ENCODE data around the gene SLCO3A1.

Gene SLCO3A1

DNA sequence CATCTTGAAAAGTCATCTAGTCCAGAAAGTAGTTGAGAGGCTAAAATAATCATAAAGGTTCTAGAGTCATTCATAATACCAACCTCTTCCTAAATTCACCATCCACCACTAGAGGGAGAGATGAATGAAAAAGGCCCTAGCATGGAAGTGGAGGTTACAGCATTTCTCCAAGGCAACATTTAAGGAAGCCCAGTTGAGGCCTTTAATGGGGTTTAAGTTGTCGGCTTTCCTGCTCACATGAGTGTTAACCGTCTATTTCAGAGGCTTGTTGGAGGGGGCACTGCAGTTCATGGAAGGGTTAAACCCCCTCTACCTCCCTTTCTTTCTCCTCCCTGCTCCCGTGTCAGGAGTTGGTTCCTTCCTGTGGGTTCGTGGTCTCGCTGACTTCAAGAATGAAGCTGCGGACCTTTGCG lies 3.8 kb upstream of the SLCO3A1 start:
- H3K4me3 ChIP-seq (ENCODE audit: low read depth, low read length): no peak overlapping the region
- TF ChIP-seq CTCF (IDR thresholded peaks at IDR 0.05; ENCODE audit: low read depth, low read length): no peak

GRCh38 chr15:91852741-91853510 lies 582 bp upstream of the SLCO3A1 start:
- no peak overlapping the region for H3K4me3 ChIP-seq (ENCODE audit: low read depth, low read length)
- TF ChIP-seq CTCF (IDR thresholded peaks at IDR 0.05; ENCODE audit: low read depth, low read length): no peak

DNA sequence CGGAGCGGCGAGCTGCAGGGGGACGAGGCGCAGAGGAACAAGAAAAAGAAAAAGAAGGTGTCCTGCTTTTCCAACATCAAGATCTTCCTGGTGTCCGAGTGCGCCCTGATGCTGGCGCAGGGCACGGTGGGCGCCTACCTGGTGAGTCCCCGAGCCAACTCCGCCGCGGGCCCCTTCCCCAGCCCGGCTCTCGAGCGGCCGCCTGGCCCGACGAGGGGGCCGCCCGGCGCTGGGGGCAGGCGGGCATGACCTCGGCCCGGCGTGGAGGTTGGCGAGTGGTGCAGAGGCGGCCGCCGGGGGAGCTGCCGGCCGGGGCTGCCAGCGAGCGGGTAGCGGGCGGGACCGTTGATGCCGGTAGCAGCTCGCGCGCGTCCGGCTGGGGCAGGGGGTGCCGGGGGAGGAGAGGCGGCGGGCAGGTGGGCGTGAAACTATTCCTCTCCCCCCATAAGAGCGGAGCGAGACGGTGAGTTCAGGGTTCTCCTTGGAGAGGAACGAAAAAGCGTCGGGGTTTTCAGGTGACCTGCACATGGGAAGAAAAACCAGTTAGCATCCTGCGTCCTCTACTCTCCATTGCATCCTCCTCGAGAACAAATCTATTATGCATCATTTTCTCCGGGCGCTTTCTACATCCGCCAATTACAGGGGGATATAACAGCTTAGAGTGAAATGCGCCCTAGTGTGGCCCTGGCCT lies 585 bp downstream of the SLCO3A1 start:
- TF ChIP-seq CTCF (IDR thresholded peaks at IDR 0.05; ENCODE audit: low read depth, low read length): no peak
- H3K4me3 ChIP-seq (ENCODE audit: low read depth, low read length): no peak overlapping the region

DNA sequence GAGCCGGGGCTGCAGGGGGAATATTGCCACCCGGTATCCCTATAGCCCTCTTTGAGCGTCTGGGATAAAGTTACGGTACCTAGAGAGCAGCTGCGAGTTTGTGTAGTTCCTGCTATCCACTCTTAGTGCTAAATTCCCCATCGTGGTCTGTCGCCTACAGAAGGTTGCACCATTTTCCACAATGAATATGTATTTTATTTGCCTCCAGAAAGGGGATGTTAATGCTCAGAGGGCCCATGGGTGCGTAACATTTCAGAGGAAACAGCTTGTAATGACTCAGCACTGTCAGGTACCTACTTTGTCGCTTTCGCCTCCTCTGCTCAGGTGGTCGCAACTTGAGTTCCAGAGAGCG lies 1.1 kb downstream of the SLCO3A1 start:
- H3K4me3 ChIP-seq (ENCODE audit: low read depth, low read length): no peak overlapping the region
- no peak for TF ChIP-seq CTCF (IDR thresholded peaks at IDR 0.05; ENCODE audit: low read depth, low read length)

DNA sequence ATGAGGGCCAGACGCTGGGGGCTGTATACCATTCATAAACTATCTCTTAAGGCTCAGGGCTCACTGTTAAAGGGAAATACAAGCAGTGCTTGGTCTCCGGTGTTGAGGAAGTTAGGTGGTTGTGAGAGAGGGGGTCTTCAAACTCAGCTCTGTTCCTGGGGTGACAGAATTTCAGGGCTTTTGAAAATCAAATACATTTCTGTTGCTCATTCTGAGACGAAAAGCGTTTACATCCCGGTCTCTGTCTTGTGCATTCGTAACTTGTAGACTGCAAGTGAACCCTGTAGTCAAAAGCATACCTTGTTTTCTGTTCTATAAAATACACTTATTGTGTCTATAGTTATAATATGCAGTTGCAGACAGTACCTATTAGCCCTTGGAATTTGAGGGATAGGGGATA lies 1.7 kb downstream of the SLCO3A1 start:
- H3K4me3 ChIP-seq (ENCODE audit: low read depth, low read length): no peak overlapping the region
- TF ChIP-seq CTCF (IDR thresholded peaks at IDR 0.05; ENCODE audit: low read depth, low read length): no peak

DNA sequence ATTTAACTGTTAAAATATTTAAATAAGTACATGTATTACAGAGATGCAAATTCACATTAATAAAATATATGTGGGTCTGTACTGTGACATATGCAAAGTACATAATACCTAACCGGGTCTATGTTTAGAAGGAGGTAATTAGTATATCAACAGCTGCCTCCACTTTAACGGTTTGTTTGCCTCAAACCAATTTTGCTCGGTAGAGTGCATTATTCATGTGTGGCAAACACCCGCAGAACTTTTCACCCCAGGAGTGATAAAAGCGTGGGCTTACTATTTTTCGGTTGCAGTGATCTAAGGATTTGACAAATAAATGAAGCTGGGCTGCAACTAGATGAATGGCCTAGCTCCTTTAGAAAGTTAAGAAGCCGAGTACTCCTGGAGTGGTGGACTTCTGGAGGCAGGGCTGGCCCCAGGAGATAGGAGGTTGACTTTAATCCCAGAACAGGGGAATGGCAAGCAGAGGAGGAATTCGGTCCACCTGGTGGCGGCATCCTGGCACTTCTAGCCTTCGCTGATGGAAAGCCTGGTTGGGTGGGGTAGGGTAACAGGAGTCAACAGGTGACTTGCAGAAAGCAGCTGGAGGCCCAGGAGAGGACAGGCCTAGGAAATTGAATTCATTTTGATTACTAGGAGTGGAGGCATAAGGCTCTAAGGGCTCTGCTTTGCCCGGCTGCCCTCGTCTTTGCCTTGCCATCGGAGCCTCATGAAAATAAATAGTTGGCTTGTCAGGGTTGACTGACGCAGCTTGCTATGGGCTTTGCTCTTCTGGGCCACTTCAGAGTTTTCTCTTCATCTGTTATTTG lies 2.4 kb downstream of the SLCO3A1 start:
- H3K4me3 ChIP-seq (ENCODE audit: low read depth, low read length): no peak overlapping the region

More for the DNA sequence above, 2.4 kb downstream of the SLCO3A1 start:
- TF ChIP-seq CTCF (IDR thresholded peaks at IDR 0.05; ENCODE audit: low read depth, low read length): no peak
